WERI-Rb-1 (cell line): Measurements from ENCODE around the gene TNFRSF19.

ENCODE experiments used
- DNase-seq: peaks from one replicate; pipeline ENCODE4 v3.0.0-alpha.2; 2020
- H3K27ac ChIP-seq: fragments of 250-450 bp; sonication (Bioruptor Pico); 2 replicates; pipeline ENCODE4 v1.5.1; 2020; ENCODE audit warnings: mild to moderate bottlenecking, moderate library complexity
- H3K27me3 ChIP-seq: fragments of 250-450 bp; sonication (Bioruptor Pico); 2 replicates; pipeline ENCODE4 v1.5.1; 2021; ENCODE audit warnings: mild to moderate bottlenecking, low read depth, moderate library complexity; ENCODE audit not compliant: insufficient read depth, severe bottlenecking
- H3K36me3 ChIP-seq: fragments of 250-450 bp; sonication (Bioruptor Pico); 2 replicates; pipeline ENCODE4 v1.5.1; 2020; ENCODE audit warnings: mild to moderate bottlenecking, moderate library complexity
- H3K4me3 ChIP-seq: 2 replicates; pipeline ENCODE4 v1.5.1; 2011; ENCODE audit warnings: low read depth, mild to moderate bottlenecking, control low read depth, low read length
- H3K9me3 ChIP-seq: fragments of 250-450 bp; sonication (Bioruptor Pico); 2 replicates; pipeline ENCODE4 v1.5.1; 2021; ENCODE audit warnings: mild to moderate bottlenecking, moderate library complexity; ENCODE audit not compliant: severe bottlenecking
- TF ChIP-seq, protein P1 (sequence below): IDR thresholded peaks from 2 replicates; pipeline ENCODE4 v1.5.1; 2011; ENCODE audit warnings: low read depth, mild to moderate bottlenecking, control low read depth, inconsistent platforms, low read length

TNFRSF19 gene

DNA sequence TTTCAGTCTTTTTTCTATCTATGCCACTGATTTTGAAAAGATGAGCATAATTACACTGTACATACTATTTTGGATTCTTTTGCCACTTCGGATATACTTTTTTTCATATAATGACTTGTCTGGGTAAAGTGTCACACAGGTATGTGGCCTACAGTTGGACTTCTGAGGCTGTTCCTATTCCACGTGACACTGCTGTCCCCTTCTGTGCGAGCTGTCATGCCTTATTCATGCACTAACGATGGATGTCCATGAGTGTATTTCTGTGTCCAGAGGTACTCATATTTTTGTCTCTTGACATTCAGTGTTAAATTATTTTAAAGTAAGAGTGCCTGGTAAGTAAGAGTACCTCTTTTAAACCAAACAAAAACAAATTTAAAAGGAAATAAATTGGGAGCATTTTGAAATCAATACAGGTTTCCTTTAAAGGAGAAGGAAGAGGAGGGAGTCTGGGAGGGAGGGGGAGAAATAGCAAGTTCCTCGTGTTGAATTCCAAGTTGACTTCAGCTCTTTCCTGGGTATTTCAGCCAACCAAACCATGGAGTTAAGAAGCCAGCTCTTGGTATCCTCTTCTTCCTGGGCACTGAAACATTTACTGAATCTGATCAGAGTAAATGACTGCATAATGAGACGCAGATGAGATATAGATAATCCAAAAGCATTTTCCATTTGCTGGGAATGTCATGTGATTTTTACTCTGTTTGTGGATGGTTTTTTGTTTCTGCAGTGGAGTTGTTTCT is 61.3 kb downstream of the TNFRSF19 start:
- Histone ChIP-seq H3K4me3 (no peak overlapping the region), H3K27me3 (no peaks in the 10 kb centered on the region), H3K36me3 (no peaks in the 10 kb centered on the region; the same call in 1 of the 2 replicates), H3K9me3 (no peaks in the 10 kb centered on the region), H3K27ac (peak overlapping the region; percentile 83)
- DNase-seq = no peak
- TF ChIP-seq, protein P1, sequence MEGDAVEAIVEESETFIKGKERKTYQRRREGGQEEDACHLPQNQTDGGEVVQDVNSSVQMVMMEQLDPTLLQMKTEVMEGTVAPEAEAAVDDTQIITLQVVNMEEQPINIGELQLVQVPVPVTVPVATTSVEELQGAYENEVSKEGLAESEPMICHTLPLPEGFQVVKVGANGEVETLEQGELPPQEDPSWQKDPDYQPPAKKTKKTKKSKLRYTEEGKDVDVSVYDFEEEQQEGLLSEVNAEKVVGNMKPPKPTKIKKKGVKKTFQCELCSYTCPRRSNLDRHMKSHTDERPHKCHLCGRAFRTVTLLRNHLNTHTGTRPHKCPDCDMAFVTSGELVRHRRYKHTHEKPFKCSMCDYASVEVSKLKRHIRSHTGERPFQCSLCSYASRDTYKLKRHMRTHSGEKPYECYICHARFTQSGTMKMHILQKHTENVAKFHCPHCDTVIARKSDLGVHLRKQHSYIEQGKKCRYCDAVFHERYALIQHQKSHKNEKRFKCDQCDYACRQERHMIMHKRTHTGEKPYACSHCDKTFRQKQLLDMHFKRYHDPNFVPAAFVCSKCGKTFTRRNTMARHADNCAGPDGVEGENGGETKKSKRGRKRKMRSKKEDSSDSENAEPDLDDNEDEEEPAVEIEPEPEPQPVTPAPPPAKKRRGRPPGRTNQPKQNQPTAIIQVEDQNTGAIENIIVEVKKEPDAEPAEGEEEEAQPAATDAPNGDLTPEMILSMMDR = no peak

DNA sequence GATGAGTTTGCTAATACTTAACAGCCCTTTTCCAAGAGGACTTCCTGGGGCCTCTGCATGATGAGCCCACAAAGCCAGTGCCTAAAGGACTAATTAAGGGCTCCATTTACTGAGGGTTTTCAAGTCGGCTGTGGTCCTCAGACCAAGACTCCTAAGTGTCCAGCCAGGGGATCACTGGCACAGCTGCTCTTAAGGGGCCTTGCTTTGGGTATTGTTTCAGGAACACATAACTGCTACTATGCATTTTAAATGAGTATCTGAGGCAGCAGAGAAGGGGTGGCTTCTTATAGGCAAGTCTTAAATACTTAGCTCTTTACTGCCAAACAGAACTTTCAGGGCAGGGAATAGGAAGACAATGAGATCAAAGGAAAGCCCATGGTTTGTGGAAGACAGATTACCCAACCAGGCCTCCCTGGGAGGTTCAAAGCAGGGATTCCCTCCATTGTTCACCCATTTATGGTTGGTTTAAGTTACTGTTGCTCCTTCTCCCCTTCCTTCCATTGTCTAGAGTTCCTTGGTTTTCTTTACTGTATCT is 61.9 kb downstream of the TNFRSF19 start:
- no peak for DNase-seq

DNA sequence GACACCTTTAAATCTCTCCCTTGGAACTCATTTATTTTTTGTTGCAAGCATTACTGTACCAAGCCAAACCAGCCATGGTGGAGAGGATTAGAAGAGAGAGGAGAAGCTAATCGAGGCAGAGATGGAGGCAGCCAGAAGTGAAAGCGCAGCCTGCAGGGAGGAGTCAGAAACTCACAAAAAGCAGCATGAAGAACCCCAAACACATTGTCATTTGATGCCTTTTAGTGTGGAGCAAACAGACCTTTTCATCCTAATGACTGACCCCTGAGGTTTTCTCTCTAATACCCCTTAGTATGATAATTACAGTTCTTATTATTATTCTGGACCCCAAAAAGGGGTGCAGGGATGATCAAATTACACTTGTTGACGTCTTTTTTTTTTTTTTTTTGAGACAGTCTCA is 62.5 kb downstream of the TNFRSF19 start:
- Histone ChIP-seq H3K36me3 (no peaks in the 10 kb centered on the region; the same call in 1 of the 2 replicates), H3K9me3 (no peaks in the 10 kb centered on the region), H3K4me3 (no peak overlapping the region), H3K27me3 (no peaks in the 10 kb centered on the region), H3K27ac (peak overlapping the region; percentile 83)
- TF ChIP-seq, protein P1 = no peak
- no peak for DNase-seq

More for the DNA sequence above, 61.9 kb downstream of the TNFRSF19 start:
- H3K27me3 ChIP-seq = no peaks in the 10 kb centered on the region
- no peak overlapping the region for H3K4me3 ChIP-seq
- peak overlapping the region; percentile 83 for H3K27ac ChIP-seq
- no peaks in the 10 kb centered on the region for H3K9me3 ChIP-seq
- TF ChIP-seq, protein P1 = no peak
- no peaks in the 10 kb centered on the region; the same call in 1 of the 2 replicates for H3K36me3 ChIP-seq

DNA sequence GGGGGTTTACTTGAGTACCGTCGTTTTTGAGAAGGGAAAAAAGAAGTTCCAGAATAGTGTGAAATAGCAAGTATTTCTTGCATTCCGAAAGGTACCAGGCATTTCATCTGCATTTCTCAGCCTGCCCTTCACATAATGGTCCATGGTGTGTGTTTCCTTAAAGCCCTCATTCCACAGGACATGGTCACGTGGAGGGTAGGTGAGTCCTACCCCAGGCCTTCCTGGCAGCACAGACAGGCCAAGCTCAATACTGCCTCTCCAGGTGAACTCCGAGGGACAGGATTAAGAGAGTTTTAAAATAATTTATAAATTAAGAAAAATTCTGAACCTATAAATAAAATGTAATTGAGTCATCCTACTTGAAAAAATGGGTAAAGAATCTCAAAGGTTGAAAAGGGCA is 64.7 kb downstream of the TNFRSF19 start:
- TF ChIP-seq, protein P1 = peak; percentile 14; the same call in 1 of the 2 replicates
- H3K27ac ChIP-seq = no peak overlapping the region

DNA sequence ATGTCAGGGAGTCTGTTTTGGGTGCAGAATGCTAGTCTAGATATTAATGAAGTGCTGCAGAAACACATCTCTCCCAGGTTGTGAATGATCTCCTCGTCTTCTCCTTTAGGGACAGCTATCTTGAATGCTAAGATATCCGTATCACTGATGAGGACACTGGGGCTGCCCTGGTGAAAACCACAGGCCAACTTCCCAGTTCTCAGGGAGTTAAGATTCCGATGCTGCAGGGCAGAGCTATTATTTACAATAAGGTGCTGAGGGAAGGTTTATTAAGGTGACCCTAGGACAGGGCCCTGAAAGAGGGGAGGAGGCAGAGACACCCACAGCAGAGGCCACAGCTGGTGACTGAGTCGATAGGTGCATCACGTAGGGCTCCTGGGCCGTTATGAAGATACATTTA is 66.1 kb downstream of the TNFRSF19 start:
- H3K4me3 ChIP-seq = no peak overlapping the region
- no peak for DNase-seq
- TF ChIP-seq, protein P1 = no peak
- no peak overlapping the region for H3K27ac ChIP-seq
- no peaks in the 10 kb centered on the region for H3K9me3 ChIP-seq
- H3K36me3 ChIP-seq = no peaks in the 10 kb centered on the region
- H3K27me3 ChIP-seq = no peaks in the 10 kb centered on the region

More for the DNA sequence above, 64.7 kb downstream of the TNFRSF19 start:
- H3K36me3 ChIP-seq = no peaks in the 10 kb centered on the region
- H3K9me3 ChIP-seq = no peaks in the 10 kb centered on the region
- no peak for DNase-seq
- H3K27me3 ChIP-seq = no peaks in the 10 kb centered on the region
- H3K4me3 ChIP-seq = no peak overlapping the region
